ENCODE results near the gene GPD2. TPM values are rescaled to one million over a fixed set of nuclear protein-coding genes. Genes with fewer than 3 reads are reported as not detected.

Gene GPD2
- total RNA-seq, 2 donors from 2014 or later, result 20.5 to 76.8 TPM

- H3K4me1 ChIP-seq, result peaks cover 14% of the 10 kb centered on the region
- no peaks in the 10 kb centered on the region for H3K9me3 ChIP-seq
- intact Hi-C loops (cut with DNase I), result no loop called here
- 83 to 85% methylated on average over 2 of the region's 2 CpGs for WGBS, 2 donors
- no peak for ATAC-seq
- no peak overlapping the region for H3K27ac ChIP-seq
- no peaks in the 10 kb centered on the region for H3K27me3 ChIP-seq
- no peak for DNase-seq
- no peak overlapping the region for H3K4me3 ChIP-seq
- TF ChIP-seq CTCF (IDR thresholded peaks at IDR 0.05) (no peak), POLR2A (IDR thresholded peaks at IDR 0.05) (no peak)
- no peaks in the 10 kb centered on the region for H3K36me3 ChIP-seq (replicated peaks in 1 of 2; ENCODE audit: insufficient read depth in 1 of 2, low read depth in 2 of 2)
Measured at GRCh38 chr2:156486614-156487013, 50.4 kb downstream of the GPD2 start.

GRCh38 chr2:156489195-156489594, 53.0 kb downstream of the GPD2 start:
- Histone ChIP-seq H3K4me3 (no peak overlapping the region), H3K27me3 (no peaks in the 10 kb centered on the region), H3K27ac (no peak overlapping the region), H3K4me1 (peaks cover 4% of the 10 kb centered on the region), H3K9me3 (no peaks in the 10 kb centered on the region), H3K36me3 (replicated peaks in 1 of 2; ENCODE audit: insufficient read depth in 1 of 2, low read depth in 2 of 2) (no peaks in the 10 kb centered on the region)
- WGBS, 2 donors, result 89 to 97% methylated on average over 1 of the region's 1 CpG
- DNase-seq (no peak), ATAC-seq (no peak)
- intact Hi-C loops (cut with DNase I), result no loop called here
- TF ChIP-seq CTCF (IDR thresholded peaks at IDR 0.05) (no peak), POLR2A (IDR thresholded peaks at IDR 0.05) (no peak)

DNA sequence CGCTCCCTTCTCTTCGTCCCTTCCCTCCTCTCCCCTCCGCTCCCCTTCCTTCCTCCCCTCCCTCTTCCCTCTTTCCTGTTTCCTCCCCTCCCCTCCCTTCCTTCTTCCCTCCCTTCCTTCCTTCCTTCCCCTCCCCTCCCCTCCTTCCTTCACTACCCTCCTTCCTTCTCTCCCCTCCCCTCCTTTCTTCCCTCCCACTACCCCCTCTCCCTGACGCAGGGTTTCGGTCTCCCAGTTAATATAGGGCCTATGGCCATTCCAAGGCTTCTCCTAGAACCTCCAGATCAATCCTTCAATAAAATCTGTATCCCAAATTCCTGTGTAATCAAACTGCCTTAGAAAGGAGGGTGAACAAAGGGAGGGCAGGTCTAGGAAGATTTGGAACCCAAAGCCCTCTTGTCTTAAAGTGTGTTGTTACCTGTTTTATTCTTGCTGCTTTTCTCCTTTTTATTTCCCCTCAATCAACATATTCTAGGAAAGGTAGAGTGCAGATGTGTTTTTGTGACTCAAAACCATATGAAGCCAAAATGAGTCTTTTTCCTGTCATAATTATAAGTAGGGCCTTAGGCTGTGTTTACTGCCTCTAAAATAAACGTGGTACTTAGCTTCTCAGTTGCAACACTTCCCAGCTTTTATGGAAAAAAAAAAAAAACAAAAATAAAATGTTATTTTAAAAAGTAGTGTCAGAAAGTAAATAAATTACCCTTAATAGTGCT, 53.7 kb downstream of the GPD2 start:
- H3K36me3 ChIP-seq (replicated peaks in 1 of 2; ENCODE audit: insufficient read depth in 1 of 2, low read depth in 2 of 2), result no peaks in the 10 kb centered on the region
- TF ChIP-seq POLR2A (IDR thresholded peaks at IDR 0.05), result no peak
- no peak for TF ChIP-seq CTCF (IDR thresholded peaks at IDR 0.05)
- no peak for DNase-seq
- no peaks in the 10 kb centered on the region for H3K9me3 ChIP-seq
- H3K27ac ChIP-seq, result no peak overlapping the region
- no peaks in the 10 kb centered on the region for H3K4me1 ChIP-seq
- H3K4me3 ChIP-seq, result no peak overlapping the region
- no peaks in the 10 kb centered on the region for H3K27me3 ChIP-seq
- ATAC-seq, result no peak
- WGBS, 2 donors, result 71 to 79% methylated on average over 3 to 5 of the region's 6 CpGs
- intact Hi-C loops (cut with DNase I), result no loop called here

GRCh38 chr2:156490466-156490840, 54.3 kb downstream of the GPD2 start:
- Histone ChIP-seq H3K4me1 (no peaks in the 10 kb centered on the region), H3K4me3 (no peak overlapping the region), H3K27ac (no peak overlapping the region), H3K27me3 (no peaks in the 10 kb centered on the region), H3K36me3 (replicated peaks in 1 of 2; ENCODE audit: insufficient read depth in 1 of 2, low read depth in 2 of 2) (no peaks in the 10 kb centered on the region), H3K9me3 (no peaks in the 10 kb centered on the region)
- ATAC-seq (no peak), DNase-seq (no peak)
- TF ChIP-seq CTCF (IDR thresholded peaks at IDR 0.05), result no peak
- no peak for TF ChIP-seq POLR2A (IDR thresholded peaks at IDR 0.05)
- intact Hi-C loops (cut with DNase I), result no loop called here
- 73 to 88% methylated on average over 1 of the region's 1 CpG for WGBS, 2 donors

- Histone ChIP-seq H3K9me3 (no peaks in the 10 kb centered on the region), H3K4me1 (no peaks in the 10 kb centered on the region), H3K27me3 (no peaks in the 10 kb centered on the region), H3K27ac (no peak overlapping the region), H3K4me3 (no peak overlapping the region), H3K36me3 (replicated peaks in 1 of 2; ENCODE audit: insufficient read depth in 1 of 2, low read depth in 2 of 2) (no peaks in the 10 kb centered on the region)
- TF ChIP-seq POLR2A (IDR thresholded peaks at IDR 0.05) (no peak), CTCF (IDR thresholded peaks at IDR 0.05) (no peak)
- DNase-seq (no peak), ATAC-seq (no peak)
- intact Hi-C loops (cut with DNase I), result no loop called here
- WGBS, 2 donors, result 69 to 77% methylated on average over 2 of the region's 2 CpGs
Measured at GRCh38 chr2:156491176-156491575, 55.0 kb downstream of the GPD2 start.
